ENCODE results near the gene SKOR1.

SKOR1 gene

DNA sequence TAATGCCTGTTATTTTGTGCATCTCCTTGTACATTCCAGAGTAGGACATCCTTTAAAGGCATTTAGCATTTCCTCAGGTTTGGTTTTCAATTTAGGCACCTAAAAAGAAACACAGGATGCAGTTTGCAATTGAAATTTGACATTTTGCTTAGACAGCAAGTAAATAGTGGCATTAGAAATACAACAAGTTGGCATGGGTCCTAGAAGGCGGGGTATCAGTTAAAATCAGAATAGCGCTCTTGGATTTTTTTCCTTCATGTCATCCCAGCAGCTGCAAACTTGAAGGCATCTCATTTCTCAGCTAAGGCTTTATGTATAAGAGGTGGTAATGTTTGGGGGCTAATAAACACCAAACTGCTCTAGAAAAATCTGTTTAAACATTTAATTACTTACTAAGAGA is 47.5 kb upstream of the SKOR1 start:
- Histone ChIP-seq H2BK12ac (ENCODE audit: low read length) (no peak overlapping the region), H2BK120ac (ENCODE audit: insufficient read depth, low read length, poor library complexity) (no peak overlapping the region), H2AK5ac (ENCODE audit: low read length) (no peak overlapping the region), H3K14ac (ENCODE audit: low read length) (no peak overlapping the region), H3K18ac (ENCODE audit: low read length) (no peak overlapping the region), H3K4me2 (ENCODE audit: low read length) (no peak overlapping the region), H3K27ac (ENCODE audit: low read depth, low read length) (no peak overlapping the region), H3K27me3 (ENCODE audit: insufficient read depth, low read length) (no peaks in the 10 kb centered on the region), H3K9me3 (ENCODE audit: insufficient read depth, low read depth, low read length) (no peaks in the 10 kb centered on the region), H3K9ac (ENCODE audit: low read length) (no peak overlapping the region), H3K79me2 (ENCODE audit: control insufficient read depth, insufficient read depth, low read length, poor library complexity) (no peaks in the 10 kb centered on the region), H2BK5ac (ENCODE audit: low read depth, low read length, poor library complexity) (no peak overlapping the region), H3K23ac (ENCODE audit: low read length) (no peak overlapping the region), H2AFZ (ENCODE audit: insufficient read depth, low read length, poor library complexity) (no peak overlapping the region), H3K36me3 (ENCODE audit: control insufficient read depth in 1 of 2, insufficient read depth in 2 of 2, low read length in 2 of 2) (no peaks in the 10 kb centered on the region), H3K79me1 (ENCODE audit: low read length) (no peaks in the 10 kb centered on the region), H3K4ac (ENCODE audit: low read depth, low read length) (no peak overlapping the region), H3K4me1 (ENCODE audit: control insufficient read depth in 1 of 2, insufficient read depth in 2 of 2, low read length in 2 of 2) (no peaks in the 10 kb centered on the region), H4K91ac (ENCODE audit: low read depth, low read length) (no peak overlapping the region), H4K8ac (ENCODE audit: low read depth, low read length) (no peak overlapping the region), H4K12ac (ENCODE audit: low read depth, low read length) (no peak overlapping the region), H3K4me3 (ENCODE audit: low read depth, low read length) (no peak overlapping the region)
- WGBS (ENCODE audit: extremely low coverage, insufficient coverage, insufficient read length), result no CpG with 5 or more reads among the region's 2 CpGs
- peak in 1 of 2 donors; percentile 24 for DNase-seq

DNA sequence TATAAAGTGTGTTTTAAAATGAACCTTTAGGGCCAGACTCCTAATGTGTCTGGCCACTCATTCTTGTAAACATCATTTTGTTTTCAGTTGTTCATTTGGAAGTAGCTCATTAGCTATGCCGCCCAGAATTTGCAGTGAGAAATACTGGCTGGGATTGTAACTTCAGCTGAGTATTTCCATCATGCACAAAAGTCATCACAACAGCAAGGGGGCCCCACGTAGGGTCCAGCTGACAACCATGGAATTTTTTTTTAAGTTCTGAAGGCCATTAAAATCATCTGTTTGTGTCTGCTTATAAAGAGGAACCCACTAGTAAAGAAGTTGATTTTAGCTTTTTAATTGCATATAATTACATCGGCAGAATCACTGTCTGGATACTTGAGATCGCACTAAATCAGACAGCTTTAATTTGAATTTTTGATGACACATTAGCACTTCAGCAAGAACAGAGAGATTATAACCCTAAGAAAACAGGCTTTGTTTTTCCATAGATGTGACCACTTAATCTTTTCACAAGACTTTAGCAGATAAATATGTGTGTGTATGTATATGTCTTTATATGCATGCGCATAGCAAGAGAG is 46.3 kb upstream of the SKOR1 start:
- Histone ChIP-seq H3K9me3 (ENCODE audit: insufficient read depth, low read depth, low read length) (no peaks in the 10 kb centered on the region), H2BK120ac (ENCODE audit: insufficient read depth, low read length, poor library complexity) (no peak overlapping the region), H2BK12ac (ENCODE audit: low read length) (no peak overlapping the region), H3K9ac (ENCODE audit: low read length) (no peak overlapping the region), H3K27ac (ENCODE audit: low read depth, low read length) (no peak overlapping the region), H3K4me2 (ENCODE audit: low read length) (no peak overlapping the region), H3K4ac (ENCODE audit: low read depth, low read length) (no peak overlapping the region), H3K36me3 (ENCODE audit: control insufficient read depth in 1 of 2, insufficient read depth in 2 of 2, low read length in 2 of 2) (no peaks in the 10 kb centered on the region), H3K14ac (ENCODE audit: low read length) (no peak overlapping the region), H3K27me3 (ENCODE audit: insufficient read depth, low read length) (no peaks in the 10 kb centered on the region), H4K91ac (ENCODE audit: low read depth, low read length) (no peak overlapping the region), H3K79me2 (ENCODE audit: control insufficient read depth, insufficient read depth, low read length, poor library complexity) (no peaks in the 10 kb centered on the region), H2AK5ac (ENCODE audit: low read length) (no peak overlapping the region), H2BK5ac (ENCODE audit: low read depth, low read length, poor library complexity) (no peak overlapping the region), H3K23ac (ENCODE audit: low read length) (no peak overlapping the region), H3K79me1 (ENCODE audit: low read length) (no peaks in the 10 kb centered on the region), H3K4me3 (ENCODE audit: low read depth, low read length) (no peak overlapping the region), H3K4me1 (ENCODE audit: control insufficient read depth in 1 of 2, insufficient read depth in 2 of 2, low read length in 2 of 2) (no peaks in the 10 kb centered on the region), H4K12ac (ENCODE audit: low read depth, low read length) (no peak overlapping the region), H2AFZ (ENCODE audit: insufficient read depth, low read length, poor library complexity) (no peak overlapping the region), H4K8ac (ENCODE audit: low read depth, low read length) (no peak overlapping the region), H3K18ac (ENCODE audit: low read length) (no peak overlapping the region)
- WGBS (ENCODE audit: extremely low coverage, insufficient coverage, insufficient read length), result no CpG with 5 or more reads among the region's 5 CpGs
- no peak for DNase-seq

GRCh38 chr15:67779549-67780111 is 45.7 kb upstream of the SKOR1 start:
- no CpG with 5 or more reads among the region's 6 CpGs for WGBS (ENCODE audit: extremely low coverage, insufficient coverage, insufficient read length)

GRCh38 chr15:67781061-67781460 is 44.2 kb upstream of the SKOR1 start:
- Histone ChIP-seq H3K9ac (ENCODE audit: low read length) (no peak overlapping the region), H2BK5ac (ENCODE audit: low read depth, low read length, poor library complexity) (no peak overlapping the region), H3K4me1 (ENCODE audit: control insufficient read depth in 1 of 2, insufficient read depth in 2 of 2, low read length in 2 of 2) (no peaks in the 10 kb centered on the region), H3K4ac (ENCODE audit: low read depth, low read length) (no peak overlapping the region), H2AK5ac (ENCODE audit: low read length) (no peak overlapping the region), H3K23ac (ENCODE audit: low read length) (no peak overlapping the region), H4K8ac (ENCODE audit: low read depth, low read length) (no peak overlapping the region), H3K79me1 (ENCODE audit: low read length) (no peaks in the 10 kb centered on the region), H3K27ac (ENCODE audit: low read depth, low read length) (no peak overlapping the region), H3K36me3 (ENCODE audit: control insufficient read depth in 1 of 2, insufficient read depth in 2 of 2, low read length in 2 of 2) (peaks cover 0 to 2% of the 10 kb centered on the region in 2 experiments), H3K27me3 (ENCODE audit: insufficient read depth, low read length) (no peaks in the 10 kb centered on the region), H3K9me3 (ENCODE audit: insufficient read depth, low read depth, low read length) (peaks cover 2% of the 10 kb centered on the region), H2BK120ac (ENCODE audit: insufficient read depth, low read length, poor library complexity) (no peak overlapping the region), H3K14ac (ENCODE audit: low read length) (no peak overlapping the region), H3K18ac (ENCODE audit: low read length) (no peak overlapping the region), H2AFZ (ENCODE audit: insufficient read depth, low read length, poor library complexity) (no peak overlapping the region), H2BK12ac (ENCODE audit: low read length) (no peak overlapping the region), H3K4me2 (ENCODE audit: low read length) (no peak overlapping the region), H3K79me2 (ENCODE audit: control insufficient read depth, insufficient read depth, low read length, poor library complexity) (no peaks in the 10 kb centered on the region), H3K4me3 (ENCODE audit: low read depth, low read length) (no peak overlapping the region), H4K12ac (ENCODE audit: low read depth, low read length) (no peak overlapping the region), H4K91ac (ENCODE audit: low read depth, low read length) (no peak overlapping the region)
- no CpG with 5 or more reads among the region's 3 CpGs for WGBS (ENCODE audit: extremely low coverage, insufficient coverage, insufficient read length)
- no peak for DNase-seq

More at GRCh38 chr15:67779549-67780111, 45.7 kb upstream of the SKOR1 start:
- Histone ChIP-seq H3K4me3 (ENCODE audit: low read depth, low read length) (no peak overlapping the region), H3K36me3 (ENCODE audit: control insufficient read depth in 1 of 2, insufficient read depth in 2 of 2, low read length in 2 of 2) (peaks cover 0 to 2% of the 10 kb centered on the region in 2 experiments), H3K27me3 (ENCODE audit: insufficient read depth, low read length) (no peaks in the 10 kb centered on the region), H3K23ac (ENCODE audit: low read length) (no peak overlapping the region), H3K79me2 (ENCODE audit: control insufficient read depth, insufficient read depth, low read length, poor library complexity) (no peaks in the 10 kb centered on the region), H2BK12ac (ENCODE audit: low read length) (no peak overlapping the region), H2AFZ (ENCODE audit: insufficient read depth, low read length, poor library complexity) (no peak overlapping the region), H4K91ac (ENCODE audit: low read depth, low read length) (no peak overlapping the region), H3K14ac (ENCODE audit: low read length) (no peak overlapping the region), H4K12ac (ENCODE audit: low read depth, low read length) (no peak overlapping the region), H2AK5ac (ENCODE audit: low read length) (no peak overlapping the region), H3K27ac (ENCODE audit: low read depth, low read length) (no peak overlapping the region), H3K4me2 (ENCODE audit: low read length) (no peak overlapping the region), H3K79me1 (ENCODE audit: low read length) (no peaks in the 10 kb centered on the region), H3K9ac (ENCODE audit: low read length) (no peak overlapping the region), H3K4me1 (ENCODE audit: control insufficient read depth in 1 of 2, insufficient read depth in 2 of 2, low read length in 2 of 2) (no peaks in the 10 kb centered on the region), H3K4ac (ENCODE audit: low read depth, low read length) (no peak overlapping the region), H2BK120ac (ENCODE audit: insufficient read depth, low read length, poor library complexity) (no peak overlapping the region), H3K18ac (ENCODE audit: low read length) (no peak overlapping the region), H3K9me3 (ENCODE audit: insufficient read depth, low read depth, low read length) (peaks cover 2% of the 10 kb centered on the region), H2BK5ac (ENCODE audit: low read depth, low read length, poor library complexity) (no peak overlapping the region), H4K8ac (ENCODE audit: low read depth, low read length) (no peak overlapping the region)
- no peak for DNase-seq
